GM13976 (cell line): ENCODE data around the gene CDK4.

Experiments used
- DNase-seq: peaks from one replicate; pipeline ENCODE4 v3.0.0; 2012; ENCODE audit warnings: low spot score
- CTCF ChIP-seq: IDR thresholded peaks from 2 replicates; pipeline ENCODE4 v1.5.1; 2012; ENCODE audit warnings: borderline replicate concordance, mild to moderate bottlenecking; ENCODE audit not compliant: insufficient read depth; ENCODE audit errors: extremely low read depth, missing control alignments, control extremely low read depth
- in situ Hi-C: fragments of 300-500 bp; cut with MboI; formaldehyde crosslinking; loops from one replicate; pipeline ENCODE4 v1.12.0; 2022; ENCODE audit warnings: low sequenced_read_pairs, mixed read lengths, inconsistent platforms; ENCODE audit not compliant: unreplicated experiment

The CDK4 gene

GRCh38 chr12:57783466-57783801 is 31.3 kb upstream of the CDK4 start:
- TF ChIP-seq CTCF, result no peak
- in situ Hi-C loops, result no loop called here
- DNase-seq, result no peak

- DNase-seq, result peak; percentile 90
- in situ Hi-C loops, result no loop called here
- TF ChIP-seq CTCF, result peak; percentile 91
Observed at GRCh38 chr12:57782608-57783465, 30.7 kb upstream of the CDK4 start, which contains the start of gene TSFM. TSFM (plus strand) TSS chr12:57782787; CDS start chr12:57782802, 15 bp downstream.

GRCh38 chr12:57782243-57782607 is 30.1 kb upstream of the CDK4 start:
- no peak for DNase-seq
- in situ Hi-C loops, result no loop called here
- no peak for TF ChIP-seq CTCF

GRCh38 chr12:57781801-57782200 is 29.7 kb upstream of the CDK4 start:
- DNase-seq, result no peak
- in situ Hi-C loops, result no loop called here
- TF ChIP-seq CTCF, result no peak

- TF ChIP-seq CTCF, result no peak
- in situ Hi-C loops, result no loop called here
- DNase-seq, result no peak
Observed at GRCh38 chr12:57781244-57781643, 29.1 kb upstream of the CDK4 start.

- in situ Hi-C loops, result no loop called here
- TF ChIP-seq CTCF, result no peak
- DNase-seq, result no peak
Observed at GRCh38 chr12:57780284-57780897, 28.3 kb upstream of the CDK4 start.
